ENCODE results near the gene APBB2.

The APBB2 gene

DNA sequence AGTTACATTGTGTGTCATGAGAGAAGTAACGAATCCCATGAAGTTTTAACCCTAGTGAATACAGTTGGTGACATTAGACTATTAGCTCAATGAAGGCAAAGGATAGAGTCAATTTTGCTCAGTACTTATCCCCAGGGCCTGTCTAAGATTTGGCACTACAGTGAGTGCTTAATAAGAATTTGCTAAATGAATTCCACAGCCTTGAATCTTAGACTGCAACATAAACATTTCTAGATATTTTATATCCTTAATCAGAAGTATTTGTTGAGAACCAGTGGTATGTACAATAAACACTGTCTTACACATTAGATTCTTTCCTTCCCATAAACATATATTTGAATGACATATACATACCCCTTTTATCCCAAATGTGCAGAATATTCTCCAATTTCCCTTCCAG is 241.6 kb downstream of the APBB2 start:
- no peak overlapping the region for H3K4me3 ChIP-seq (ENCODE audit: low read length)
- TF ChIP-seq, protein P1, sequence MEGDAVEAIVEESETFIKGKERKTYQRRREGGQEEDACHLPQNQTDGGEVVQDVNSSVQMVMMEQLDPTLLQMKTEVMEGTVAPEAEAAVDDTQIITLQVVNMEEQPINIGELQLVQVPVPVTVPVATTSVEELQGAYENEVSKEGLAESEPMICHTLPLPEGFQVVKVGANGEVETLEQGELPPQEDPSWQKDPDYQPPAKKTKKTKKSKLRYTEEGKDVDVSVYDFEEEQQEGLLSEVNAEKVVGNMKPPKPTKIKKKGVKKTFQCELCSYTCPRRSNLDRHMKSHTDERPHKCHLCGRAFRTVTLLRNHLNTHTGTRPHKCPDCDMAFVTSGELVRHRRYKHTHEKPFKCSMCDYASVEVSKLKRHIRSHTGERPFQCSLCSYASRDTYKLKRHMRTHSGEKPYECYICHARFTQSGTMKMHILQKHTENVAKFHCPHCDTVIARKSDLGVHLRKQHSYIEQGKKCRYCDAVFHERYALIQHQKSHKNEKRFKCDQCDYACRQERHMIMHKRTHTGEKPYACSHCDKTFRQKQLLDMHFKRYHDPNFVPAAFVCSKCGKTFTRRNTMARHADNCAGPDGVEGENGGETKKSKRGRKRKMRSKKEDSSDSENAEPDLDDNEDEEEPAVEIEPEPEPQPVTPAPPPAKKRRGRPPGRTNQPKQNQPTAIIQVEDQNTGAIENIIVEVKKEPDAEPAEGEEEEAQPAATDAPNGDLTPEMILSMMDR (conservative IDR thresholded peaks at IDR 0.05; ENCODE audit: low read depth, low read length): no peak
- DNase-seq (ENCODE audit: low read depth): no peak

DNA sequence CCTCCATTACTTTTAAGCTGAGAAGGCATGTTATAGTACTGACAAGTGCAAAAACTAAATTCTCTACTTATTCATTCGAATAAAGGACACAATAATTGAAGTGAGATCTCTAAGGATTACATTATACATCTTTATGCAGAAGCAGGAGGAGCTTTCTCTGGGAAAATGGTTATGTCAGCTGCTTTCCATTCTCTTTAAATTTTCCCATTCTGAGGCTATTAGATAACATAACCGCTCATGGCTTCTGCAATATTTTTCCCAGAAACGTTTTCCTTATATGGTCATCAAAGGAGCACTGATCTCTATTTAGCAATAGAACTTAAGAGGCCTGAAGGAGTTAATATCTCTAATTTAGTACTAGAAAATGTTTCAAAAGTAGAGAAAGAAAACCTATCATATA is 243.0 kb downstream of the APBB2 start:
- H3K4me3 ChIP-seq (ENCODE audit: low read length): no peak overlapping the region
- DNase-seq (ENCODE audit: low read depth): no peak
- TF ChIP-seq, protein P1 (conservative IDR thresholded peaks at IDR 0.05; ENCODE audit: low read depth, low read length): no peak

DNA sequence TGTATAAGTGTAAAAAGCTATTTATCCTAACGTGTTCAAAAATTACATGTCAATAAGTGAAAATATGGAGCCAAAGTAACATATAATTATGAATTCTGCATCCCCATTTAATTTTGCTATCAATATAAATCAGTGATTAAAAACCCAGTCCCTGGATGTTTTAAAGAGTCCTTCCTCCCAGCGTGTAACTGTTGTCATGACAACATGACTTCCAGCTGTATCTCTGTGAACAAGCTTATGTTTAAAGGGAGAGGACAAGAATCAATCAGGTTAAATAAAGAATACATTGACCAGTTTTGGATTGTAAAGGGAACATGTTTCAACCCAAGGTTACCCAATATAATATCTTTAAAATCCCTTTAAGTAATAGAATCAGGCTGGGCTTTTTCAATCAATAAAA is 244.8 kb downstream of the APBB2 start:
- no peak for DNase-seq (ENCODE audit: low read depth)
- TF ChIP-seq, protein P1 (conservative IDR thresholded peaks at IDR 0.05; ENCODE audit: low read depth, low read length): no peak
- H3K4me3 ChIP-seq (ENCODE audit: low read length): no peak overlapping the region

DNA sequence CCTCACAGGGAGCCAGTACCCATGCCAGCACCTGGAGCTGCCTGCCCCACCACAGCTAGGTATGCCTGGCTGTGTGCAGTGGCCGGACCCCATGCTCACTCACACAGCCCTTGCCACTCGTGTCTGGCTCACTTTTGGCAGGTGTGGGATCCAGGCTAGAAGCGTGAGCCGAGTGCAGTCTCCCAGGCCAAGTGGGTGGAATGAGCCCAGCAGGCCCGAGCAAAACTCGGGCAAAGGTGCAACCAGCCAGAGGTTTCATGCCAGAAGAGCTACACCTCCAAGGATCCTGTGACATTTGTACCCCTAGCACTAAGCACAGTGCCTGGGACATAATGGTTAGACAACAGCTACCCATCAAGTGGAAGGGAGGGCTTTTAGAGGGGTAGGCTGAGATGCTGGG is 246.8 kb downstream of the APBB2 start:
- TF ChIP-seq, protein P1 (conservative IDR thresholded peaks at IDR 0.05; ENCODE audit: low read depth, low read length): no peak
- no peak overlapping the region for H3K4me3 ChIP-seq (ENCODE audit: low read length)
- no peak for DNase-seq (ENCODE audit: low read depth)

DNA sequence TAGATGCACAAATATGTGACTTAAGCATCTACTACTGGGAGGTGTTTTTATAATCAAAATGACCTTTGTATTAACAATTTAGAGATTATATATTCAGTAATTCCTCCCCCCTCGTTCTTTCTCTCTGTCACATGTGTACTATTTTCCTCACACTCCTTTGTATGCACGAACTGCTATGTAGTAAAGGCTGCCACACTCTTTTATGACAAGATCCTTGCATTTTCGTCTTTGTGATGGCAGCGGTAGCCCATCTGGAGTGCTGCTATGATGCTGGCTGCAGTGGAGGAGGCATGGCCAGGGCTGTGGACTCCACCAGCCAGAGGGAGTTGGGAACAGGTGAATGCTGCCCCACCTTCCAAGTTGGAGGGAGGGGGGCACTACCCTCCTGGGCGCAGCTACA is 248.3 kb downstream of the APBB2 start:
- H3K4me3 ChIP-seq (ENCODE audit: low read length): no peak overlapping the region
- TF ChIP-seq, protein P1 (conservative IDR thresholded peaks at IDR 0.05; ENCODE audit: low read depth, low read length): no peak
- no peak for DNase-seq (ENCODE audit: low read depth)

DNA sequence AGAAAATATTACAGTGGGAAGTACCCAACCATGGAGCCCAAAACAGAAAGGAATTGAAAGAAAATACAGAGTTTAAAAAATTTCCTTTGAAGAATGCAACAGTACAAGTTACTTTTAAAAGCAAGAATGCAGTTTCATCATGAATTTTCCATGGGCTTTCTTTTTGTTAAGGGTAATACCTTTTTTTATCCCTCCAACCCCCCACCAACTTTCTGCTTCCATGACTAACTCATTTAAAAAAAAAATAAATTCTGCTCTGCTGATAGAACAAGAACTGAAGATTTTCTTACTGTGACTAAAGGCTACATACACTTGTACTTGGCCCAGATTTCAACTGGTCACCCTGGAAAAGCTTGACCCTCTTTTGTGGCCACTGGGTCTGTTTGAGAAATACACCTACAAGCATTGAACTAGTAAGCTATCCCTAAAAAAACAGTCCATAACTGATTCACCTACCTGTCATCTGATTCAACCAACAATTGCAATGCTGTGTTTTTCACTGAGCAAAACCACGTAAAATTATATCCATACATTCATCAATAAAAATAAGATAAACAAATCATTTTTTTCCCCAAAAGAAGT is 250.4 kb downstream of the APBB2 start:
- no peak overlapping the region for H3K4me3 ChIP-seq (ENCODE audit: low read length)
- DNase-seq (ENCODE audit: low read depth): no peak
- TF ChIP-seq, protein P1 (conservative IDR thresholded peaks at IDR 0.05; ENCODE audit: low read depth, low read length): no peak

DNA sequence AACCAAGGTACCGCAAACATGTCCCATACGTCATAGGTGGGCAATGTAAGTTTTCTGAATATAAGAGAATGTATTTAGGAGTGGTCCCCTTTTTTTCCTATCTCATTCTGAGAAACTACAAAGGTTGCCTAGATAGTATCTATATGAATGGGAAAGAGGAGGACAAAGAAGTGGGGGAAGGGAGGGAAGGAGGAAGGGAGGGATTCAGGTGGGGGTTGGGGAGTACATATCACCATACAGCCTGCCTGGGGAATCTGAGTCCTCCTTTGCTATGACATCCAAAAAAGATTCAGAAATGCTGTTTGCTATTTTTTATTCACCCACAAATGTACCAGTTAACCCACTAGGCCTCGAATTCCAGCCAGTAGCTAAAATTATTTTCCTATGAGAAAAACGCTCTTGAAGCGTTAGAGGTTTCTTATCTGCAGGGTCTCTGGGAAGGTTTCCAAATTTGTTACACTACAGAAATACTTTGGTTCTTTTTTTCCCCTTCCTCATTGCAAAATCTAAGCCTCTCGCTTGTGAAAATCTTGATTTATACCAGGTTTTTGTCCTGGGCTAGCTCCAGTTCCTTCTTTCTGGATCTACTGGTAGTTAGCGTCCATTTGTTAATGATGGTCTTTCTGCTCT is 251.7 kb downstream of the APBB2 start:
- H3K4me3 ChIP-seq (ENCODE audit: low read length): no peak overlapping the region
- DNase-seq (ENCODE audit: low read depth): no peak
- TF ChIP-seq, protein P1 (conservative IDR thresholded peaks at IDR 0.05; ENCODE audit: low read depth, low read length): no peak

All from retinal pigment epithelial cell (primary cell).